Urinary bladder (tissue), 4 donors: ENCODE data around the gene TIAL1. TPM values are rescaled to one million over a fixed set of nuclear protein-coding genes. Genes with fewer than 3 reads are reported as not detected.

Experiments used
- DNase-seq: peaks from one replicate; pipeline ENCODE4 v3.0.0-alpha.2; 2015; ENCODE audit errors: extremely low spot score
- H3K27ac ChIP-seq: one replicate; pipeline ENCODE4 v1.5.1; 2013; ENCODE audit warnings: low read depth, mild to moderate bottlenecking, moderate library complexity
- H3K36me3 ChIP-seq: one replicate; pipeline ENCODE4 v1.6.1; 2013; ENCODE audit warnings: mild to moderate bottlenecking, moderate library complexity; ENCODE audit not compliant: insufficient read depth
- H3K4me1 ChIP-seq: one replicate; pipeline ENCODE4 v1.6.1; 2013; ENCODE audit warnings: mild to moderate bottlenecking, moderate library complexity; ENCODE audit not compliant: insufficient read depth
- H3K4me3 ChIP-seq: one replicate; pipeline ENCODE4 v1.5.1; 2013; ENCODE audit warnings: low read depth, low read length
- WGBS: extraction: QIAGEN DNeasy Blood & Tissue Kit; methylation state at CpG from one replicate; pipeline ENCODE4 v1.1.7; 2013; 5-methylcytosine and 5-hydroxymethylcytosine counted together
- polyA plus RNA-seq: library from polyadenylated mRNA; stranded (reverse); fragments of 200-250 nt; gene quantifications from one replicate; pipeline ENCODE4 v1.2.3, GENCODE V29; 2013
- total RNA-seq: library from RNA; depleted of rRNA; stranded (reverse); fragments of >200 nt; gene quantifications from one replicate; pipeline ENCODE4 v1.2.3, GENCODE V29; 2014
- donor health status: healthy with polysubstance abuse.
- donor health status: healthy.

TIAL1 gene
- total RNA-seq (167 TPM), polyA plus RNA-seq (48.6 TPM)

GRCh38 chr10:119596537-119597404, at the start of gene TIAL1:
Gene TIAL1 (minus strand): TSS chr10:119596964. CDS start chr10:119596465, 499 bp downstream.
- DNase-seq = peak; percentile 99
- no peaks in the 10 kb centered on the region for H3K36me3 ChIP-seq
- no peaks in the 10 kb centered on the region for H3K4me1 ChIP-seq
- peak within 1 kb of the TSS; percentile 95 for H3K27ac ChIP-seq
- under 1% methylated on average over 66 of the region's 66 CpGs for WGBS
- peak within 1 kb of the TSS; percentile 93 for H3K4me3 ChIP-seq

- H3K4me1 ChIP-seq = no peaks in the 10 kb centered on the region
- H3K27ac ChIP-seq = no peak overlapping the region
- DNase-seq = no peak
- WGBS = 93% methylated on average over 3 of the region's 3 CpGs
- no peaks in the 10 kb centered on the region for H3K36me3 ChIP-seq
- no peak overlapping the region for H3K4me3 ChIP-seq
These were observed 48.2 kb upstream of the TIAL1 start for GRCh38 chr10:119644994-119645393.

- H3K4me1 ChIP-seq = no peaks in the 10 kb centered on the region
- no peaks in the 10 kb centered on the region for H3K36me3 ChIP-seq
- no peak for DNase-seq
- WGBS = 67% methylated on average over 15 of the region's 15 CpGs
- H3K4me3 ChIP-seq = no peak overlapping the region
- H3K27ac ChIP-seq = no peak overlapping the region
These were observed 47.5 kb upstream of the TIAL1 start for GRCh38 chr10:119644205-119644814.

- 67% methylated on average over 15 of the region's 15 CpGs for WGBS
- Histone ChIP-seq H3K4me3 (no peak overlapping the region), H3K27ac (no peak overlapping the region), H3K36me3 (no peaks in the 10 kb centered on the region), H3K4me1 (no peaks in the 10 kb centered on the region)
- no peak for DNase-seq
These were observed 46.8 kb upstream of the TIAL1 start for GRCh38 chr10:119643306-119644204.

- Histone ChIP-seq H3K4me3 (no peak overlapping the region), H3K27ac (no peak overlapping the region), H3K4me1 (no peaks in the 10 kb centered on the region), H3K36me3 (no peaks in the 10 kb centered on the region)
- DNase-seq = no peak
- WGBS = 87% methylated on average over 2 of the region's 2 CpGs
These were observed 45.9 kb upstream of the TIAL1 start for GRCh38 chr10:119642556-119643111.

- 74% methylated on average over 8 of the region's 8 CpGs for WGBS
- no peaks in the 10 kb centered on the region for H3K36me3 ChIP-seq
- no peak overlapping the region for H3K27ac ChIP-seq
- H3K4me1 ChIP-seq = no peaks in the 10 kb centered on the region
- DNase-seq = no peak
- no peak overlapping the region for H3K4me3 ChIP-seq
These were observed 44.2 kb upstream of the TIAL1 start for GRCh38 chr10:119640875-119641526.

- 93% methylated on average over 6 of the region's 6 CpGs for WGBS
- no peaks in the 10 kb centered on the region for H3K4me1 ChIP-seq
- DNase-seq = no peak
- H3K4me3 ChIP-seq = no peak overlapping the region
- no peaks in the 10 kb centered on the region for H3K36me3 ChIP-seq
- no peak overlapping the region for H3K27ac ChIP-seq
These were observed 43.6 kb upstream of the TIAL1 start for GRCh38 chr10:119640384-119640783.

GRCh38 chr10:119638982-119639381, 42.2 kb upstream of the TIAL1 start:
- WGBS = 75% methylated on average over 7 of the region's 7 CpGs

GRCh38 chr10:119637631-119638030, 40.9 kb upstream of the TIAL1 start:
- Histone ChIP-seq H3K27ac (no peak overlapping the region), H3K4me3 (no peak overlapping the region), H3K36me3 (no peaks in the 10 kb centered on the region), H3K4me1 (no peaks in the 10 kb centered on the region)
- DNase-seq = no peak
- 78% methylated on average over 4 of the region's 4 CpGs for WGBS

More at GRCh38 chr10:119638982-119639381, 42.2 kb upstream of the TIAL1 start:
- Histone ChIP-seq H3K4me1 (no peaks in the 10 kb centered on the region), H3K36me3 (no peaks in the 10 kb centered on the region), H3K27ac (no peak overlapping the region), H3K4me3 (no peak overlapping the region)
- no peak for DNase-seq

- WGBS = 79% methylated on average over 1 of the region's 1 CpG
- H3K27ac ChIP-seq = no peak overlapping the region
- H3K4me3 ChIP-seq = no peak overlapping the region
- no peaks in the 10 kb centered on the region for H3K4me1 ChIP-seq
- H3K36me3 ChIP-seq = no peaks in the 10 kb centered on the region
- no peak for DNase-seq
These were observed 37.4 kb upstream of the TIAL1 start for GRCh38 chr10:119634219-119634544.

- WGBS = 76% methylated on average over 3 of the region's 3 CpGs
- Histone ChIP-seq H3K4me1 (no peaks in the 10 kb centered on the region), H3K27ac (no peak overlapping the region), H3K36me3 (no peaks in the 10 kb centered on the region), H3K4me3 (no peak overlapping the region)
- no peak for DNase-seq
These were observed 36.9 kb upstream of the TIAL1 start for GRCh38 chr10:119633538-119634218.

GRCh38 chr10:119630300-119630699, 33.5 kb upstream of the TIAL1 start:
- H3K4me1 ChIP-seq = no peaks in the 10 kb centered on the region
- H3K4me3 ChIP-seq = no peak overlapping the region
- 90% methylated on average over 5 of the region's 5 CpGs for WGBS
- no peak overlapping the region for H3K27ac ChIP-seq
- no peaks in the 10 kb centered on the region for H3K36me3 ChIP-seq
- DNase-seq = no peak
